Measurements from ENCODE around the gene XYLB. TPM values are rescaled to one million over a fixed set of nuclear protein-coding genes. Genes with fewer than 3 reads are reported as not detected.
"Not testable (repeated sequence)": the region's sequence is repeated elsewhere in the genome, so short reads cannot be mapped to it uniquely, and the experiment has no call there.

XYLB gene
- total RNA-seq (2014; rRNA removed) (11.2 and 14.0 TPM in 2 replicates), Bru-seq, nascent RNA (percentile 77 among the genes with signal in this experiment), BruChase-seq, experiment 1, labeled RNA remaining after a 6-hour chase (percentile 73 among the genes with signal in this experiment), BruChase-seq, experiment 2, labeled RNA remaining after a 2-hour chase (percentile 79 among the genes with signal in this experiment)
- long read RNA-seq, transcript XYLB-201 (19 exons, 3,664 nt) = major isoform, 7 of 36 reads
- long read RNA-seq, partial matches to known transcripts = 6 of 36 reads
- long read RNA-seq, other reads (novel, unspliced or antisense) = 23 of 36 reads

- TF ChIP-seq EZH2 (IDR thresholded peaks at IDR 0.05; ENCODE audit: low read length, unreplicated experiment) (no peak), EZH2phosphoT487 (IDR thresholded peaks at IDR 0.05; ENCODE audit: borderline replicate concordance, low read length) (peak; percentile 73), CTCF (conservative IDR thresholded peaks at IDR 0.05; ENCODE audit: low read depth, low read length) (peak; percentile 80)
- ChIA-PET POLR2A (ENCODE audit: unreplicated experiment) (no interaction called here), CTCF (interaction anchor here (0.6 to 1.4 kb wide), 8 partner anchors 82 to 834 kb away, joined by 3 to 8 read pairs (median 3); partner anchors contain the start of genes ACAA1, OXSR1 and SLC22A13)
- ATAC-seq = peak; percentile 91
- Histone ChIP-seq H3K4me2 (ENCODE audit: low read length) (peak within 1 kb of the TSS; percentile 84), H3K36me3 (ENCODE audit: low read depth, low read length) (peaks cover 14% of the 10 kb centered on the region), H3K9me2 (replicated peaks; ENCODE audit: low read length) (no peaks in the 10 kb centered on the region), H3K27ac (ENCODE audit: low read length) (0 out of 2 replicates have a peak within 1 kb of the TSS, but pooled peaks have one; percentile 15), H3K79me2 (ENCODE audit: low read length) (peaks cover 46% of the 10 kb centered on the region), H3F3A (ENCODE audit: low read length, unreplicated experiment) (no peaks in the 10 kb centered on the region), H4K20me1 (ENCODE audit: low read length) (peaks cover 7% of the 10 kb centered on the region; the same call in 1 of the 2 replicates), H3K4me3 (ENCODE audit: low read length) (peak within 1 kb of the TSS; percentile 82), H3K27me3 (ENCODE audit: low read length) (no peaks in the 10 kb centered on the region), H3K9me3 (ENCODE audit: low read length) (no peaks in the 10 kb centered on the region), H3K9ac (ENCODE audit: low read length) (peak within 1 kb of the TSS; percentile 91), H2AFZ (ENCODE audit: low read length) (peak within 1 kb of the TSS; percentile 96), H3K4me1 (ENCODE audit: insufficient read depth, low read length) (peaks cover 33% of the 10 kb centered on the region)
- peak; percentile 93 for DNase-seq
- intact Hi-C loops (cut with micrococcal nuclease) = loop anchor here (2.0 to 10.0 kb wide), 3 partner anchors 132 to 318 kb away; no protein-coding TSS in a partner anchor
- BruUV-seq (replicated peaks) = no TSS peak
These were observed at the start of gene XYLB for GRCh38 chr3:38346587-38347410. XYLB (plus strand) TSS chr3:38346785; CDS start chr3:38346869, 84 bp downstream.

- CTCF ChIA-PET = interaction anchor here (0.6 kb wide), 1 partner anchor 32 kb away, joined by 3 read pairs; no protein-coding TSS in a partner anchor
- H3K9me3 ChIP-seq (ENCODE audit: low read length); H3K4me1 ChIP-seq (ENCODE audit: insufficient read depth, low read length); H3K9ac ChIP-seq (ENCODE audit: low read length); H3K4me2 ChIP-seq (ENCODE audit: low read length); ATAC-seq; H2AFZ ChIP-seq (ENCODE audit: low read length); BruUV-seq (replicated peaks); H4K20me1 ChIP-seq (ENCODE audit: low read length); H3K4me3 ChIP-seq (ENCODE audit: low read length); H3K27me3 ChIP-seq (ENCODE audit: low read length); POLR2A ChIA-PET (ENCODE audit: unreplicated experiment); H3K27ac ChIP-seq (ENCODE audit: low read length); H3K36me3 ChIP-seq (ENCODE audit: low read depth, low read length); H3K79me2 ChIP-seq (ENCODE audit: low read length); H3F3A ChIP-seq (ENCODE audit: low read length, unreplicated experiment); H3K9me2 ChIP-seq (replicated peaks; ENCODE audit: low read length): not testable (repeated sequence)
- intact Hi-C loops (cut with micrococcal nuclease) = loop anchor here (5.0 kb wide), 1 partner anchor 325 kb away; no protein-coding TSS in a partner anchor
- DNase-seq = peak; percentile 10
These were observed 49.5 kb upstream of the XYLB start for GRCh38 chr3:38297053-38297452.

- no peak overlapping the region for H3K9ac ChIP-seq (ENCODE audit: low read length)
- H3K79me2 ChIP-seq (ENCODE audit: low read length) = no peaks in the 10 kb centered on the region
- ChIA-PET CTCF (interaction anchor here (0.5 to 1.3 kb wide), 10 partner anchors 24 to 323 kb away, joined by 3 to 21 read pairs (median 4); no protein-coding TSS in a partner anchor), POLR2A (ENCODE audit: unreplicated experiment) (no interaction called here)
- H3K4me1 ChIP-seq (ENCODE audit: insufficient read depth, low read length) = no peaks in the 10 kb centered on the region
- no peaks in the 10 kb centered on the region for H4K20me1 ChIP-seq (ENCODE audit: low read length)
- BruUV-seq (replicated peaks) = no TSS peak
- no peaks in the 10 kb centered on the region for H3K27me3 ChIP-seq (ENCODE audit: low read length)
- no peaks in the 10 kb centered on the region for H3K9me3 ChIP-seq (ENCODE audit: low read length)
- ATAC-seq (no peak), DNase-seq (no peak)
- H3K4me2 ChIP-seq (ENCODE audit: low read length) = no peak overlapping the region
- intact Hi-C loops (cut with micrococcal nuclease) = loop anchor here (5.0 kb wide), 1 partner anchor 325 kb away; no protein-coding TSS in a partner anchor
- TF ChIP-seq EZH2 (IDR thresholded peaks at IDR 0.05; ENCODE audit: low read length, unreplicated experiment) = no peak
- no peak for TF ChIP-seq EZH2phosphoT487 (IDR thresholded peaks at IDR 0.05; ENCODE audit: borderline replicate concordance, low read length)
- TF ChIP-seq CTCF (conservative IDR thresholded peaks at IDR 0.05; ENCODE audit: low read depth, low read length) = no peak
- H3K27ac ChIP-seq (ENCODE audit: low read length) = no peak overlapping the region
- no peak overlapping the region for H3K4me3 ChIP-seq (ENCODE audit: low read length)
- H2AFZ ChIP-seq (ENCODE audit: low read length) = no peak overlapping the region
- H3F3A ChIP-seq (ENCODE audit: low read length, unreplicated experiment) = no peaks in the 10 kb centered on the region
- H3K9me2 ChIP-seq (replicated peaks; ENCODE audit: low read length) = no peaks in the 10 kb centered on the region
- H3K36me3 ChIP-seq (ENCODE audit: low read depth, low read length) = no peaks in the 10 kb centered on the region
These were observed 49.0 kb upstream of the XYLB start for GRCh38 chr3:38297537-38297936.

Measured in PC-3 (cell line).